ENCODE measurements around the gene ZSWIM4.

GRCh38 chr19:13830114-13830740, 35.0 kb downstream of the ZSWIM4 start:
- TF ChIP-seq CTCF (IDR thresholded peaks at IDR 0.05): no peak
- no peak for TF ChIP-seq POLR2A (IDR thresholded peaks at IDR 0.05)
- TF ChIP-seq EP300 (IDR thresholded peaks at IDR 0.05): no peak

Data from ovary (tissue), 3 donors.